Spinal cord (tissue), 10 donors: ENCODE results near the gene HS2ST1. TPM values are rescaled to one million over a fixed set of nuclear protein-coding genes. Genes with fewer than 3 reads are reported as not detected.

Experiments used
- DNase-seq, 6 donors: peaks; one replicate each; pipeline versions ENCODE4 v3.0.0 to v3.0.0-alpha.2; 2013 to 2015; ENCODE audit warnings: low spot score in 6 of 6, low read depth in 4 of 6
- H3K27ac ChIP-seq: one replicate; pipeline ENCODE4 v1.5.1; 2013; ENCODE audit warnings: low read depth, low read length, control low read depth
- H3K27me3 ChIP-seq: one replicate; pipeline ENCODE4 v1.6.1; 2013; ENCODE audit warnings: low read length; ENCODE audit not compliant: control insufficient read depth, insufficient read depth
- H3K36me3 ChIP-seq: one replicate; pipeline ENCODE4 v1.6.1; 2013; ENCODE audit warnings: low read length; ENCODE audit not compliant: control insufficient read depth, insufficient read depth
- H3K4me1 ChIP-seq: one replicate; pipeline ENCODE4 v1.6.1; 2013; ENCODE audit warnings: low read length; ENCODE audit not compliant: control insufficient read depth, insufficient read depth
- H3K4me3 ChIP-seq: one replicate; pipeline ENCODE4 v1.5.1; 2013; ENCODE audit warnings: low read depth, low read length, control low read depth
- H3K9me3 ChIP-seq: one replicate; pipeline ENCODE4 v1.6.1; 2013; ENCODE audit warnings: low read length; ENCODE audit not compliant: control insufficient read depth, insufficient read depth
- WGBS: methylation state at CpG from one replicate; pipeline ENCODE4 v1.1.5; 2013; ENCODE audit warnings: missing lambda C conversion rate; ENCODE audit not compliant: insufficient coverage; 5-methylcytosine and 5-hydroxymethylcytosine counted together
- polyA plus RNA-seq, 2 donors: library from polyadenylated mRNA; unstranded; fragments of 120-200 nt; gene quantifications; one replicate each; pipeline ENCODE4 v1.2.1, GENCODE V29; 2013; ENCODE audit not compliant: insufficient read length in 2 of 2
- total RNA-seq, 2 donors: library from RNA; depleted of rRNA in 1 of 2; stranded (reverse); fragments of 120-200 nt in 1 of 2; fragments of >200 nt in 1 of 2; gene quantifications; one replicate each; pipeline versions ENCODE4 v1.2.3 to v1.2.4, GENCODE V29; 2013 to 2014
- donor health status: healthy.

Gene HS2ST1
- total and polyA plus RNA-seq, 4 donors = 24.2 to 51.0 (median 37.3) TPM

DNA sequence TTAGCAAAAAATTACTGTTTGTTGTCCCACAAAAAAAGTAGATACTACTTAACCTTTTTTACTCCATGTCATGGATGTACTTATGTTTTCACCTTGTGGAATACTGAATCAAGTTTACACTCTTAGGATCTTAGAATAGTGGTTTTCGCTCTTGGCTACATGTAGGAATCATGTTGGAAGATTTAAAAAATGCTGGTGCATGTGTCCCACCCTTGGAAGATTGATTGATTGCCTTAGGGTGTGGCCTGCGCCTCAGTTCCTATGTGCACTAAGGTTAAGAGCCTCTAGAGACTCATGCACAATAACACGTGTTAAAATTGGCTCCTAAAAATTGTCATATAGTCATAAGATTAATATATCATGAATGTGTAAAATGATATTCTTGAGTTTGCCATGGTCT, 25.0 kb downstream of the HS2ST1 start:
- Histone ChIP-seq H3K27ac (no peak overlapping the region), H3K4me1 (no peaks in the 10 kb centered on the region), H3K36me3 (no peaks in the 10 kb centered on the region), H3K4me3 (no peak overlapping the region), H3K27me3 (no peaks in the 10 kb centered on the region), H3K9me3 (no peaks in the 10 kb centered on the region)
- DNase-seq = no peak
- 80% methylated on average over 1 of the region's 3 CpGs for WGBS

DNA sequence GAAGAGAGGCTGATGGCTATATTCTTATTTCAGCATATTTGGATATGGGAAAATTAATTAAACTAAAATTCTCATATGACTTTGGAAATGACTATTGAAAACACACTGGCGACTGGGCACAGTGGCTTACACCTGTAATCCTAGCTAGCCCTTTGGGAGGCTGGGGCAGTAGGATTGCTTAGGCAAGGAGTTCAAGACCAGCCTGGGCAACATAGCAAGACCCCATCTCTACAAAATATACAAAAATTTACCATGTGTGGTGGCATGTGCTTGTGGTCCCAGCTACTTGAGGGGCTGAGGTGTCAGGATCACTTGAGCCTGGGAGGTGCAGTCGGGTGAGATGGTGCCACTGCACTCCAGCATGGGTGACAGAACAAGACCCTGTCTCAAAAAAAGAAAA, 26.2 kb downstream of the HS2ST1 start:
- Histone ChIP-seq H3K27ac (no peak overlapping the region), H3K36me3 (no peaks in the 10 kb centered on the region), H3K9me3 (no peaks in the 10 kb centered on the region), H3K4me1 (no peaks in the 10 kb centered on the region), H3K4me3 (no peak overlapping the region), H3K27me3 (no peaks in the 10 kb centered on the region)
- WGBS = no CpG with 5 or more reads among the region's 2 CpGs
- no peak for DNase-seq

DNA sequence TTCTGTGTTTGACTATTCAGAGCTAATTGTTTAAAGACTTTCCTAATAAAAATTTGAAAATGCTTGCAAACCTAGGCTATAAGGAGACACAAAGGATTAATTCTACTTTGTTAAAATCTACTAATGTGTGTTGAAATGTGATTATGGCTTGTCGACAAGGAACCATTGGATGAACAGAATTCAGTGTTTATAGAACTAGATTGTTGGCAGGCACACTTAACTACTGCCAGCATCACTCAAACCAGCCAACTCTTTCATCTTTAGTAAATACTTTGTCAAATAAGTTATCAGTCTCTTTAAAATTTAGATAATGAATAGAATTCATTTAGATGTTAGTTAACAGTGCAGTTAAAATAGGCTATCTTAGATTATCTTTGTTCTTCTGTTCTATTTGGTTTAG, 27.6 kb downstream of the HS2ST1 start:
- DNase-seq = peak in 1 of 6 donors; percentile 38
- Histone ChIP-seq H3K4me1 (no peaks in the 10 kb centered on the region), H3K4me3 (no peak overlapping the region), H3K27me3 (no peaks in the 10 kb centered on the region), H3K27ac (no peak overlapping the region), H3K9me3 (no peaks in the 10 kb centered on the region), H3K36me3 (no peaks in the 10 kb centered on the region)
- WGBS = no CpG with 5 or more reads among the region's 1 CpG

DNA sequence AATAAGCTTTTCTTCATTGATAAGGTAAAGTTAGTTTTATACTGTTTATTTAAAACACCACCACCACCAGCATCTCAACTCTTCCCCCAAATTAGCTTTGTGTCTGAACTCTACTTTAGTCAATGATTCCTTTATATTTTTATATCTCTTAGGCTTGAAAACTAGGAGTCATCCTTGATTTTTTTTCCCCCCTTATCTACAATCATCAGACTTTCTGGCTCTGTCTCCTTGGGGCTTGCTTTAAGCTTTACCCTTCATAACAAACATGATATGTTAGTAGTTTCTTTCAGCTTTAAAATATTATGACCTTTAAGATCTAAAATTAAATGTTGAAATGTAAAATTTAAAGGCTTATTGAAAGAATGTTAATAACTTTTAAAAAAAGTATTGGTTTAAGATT, 28.3 kb downstream of the HS2ST1 start:
- Histone ChIP-seq H3K4me3 (no peak overlapping the region), H3K27ac (no peak overlapping the region), H3K4me1 (no peaks in the 10 kb centered on the region), H3K36me3 (no peaks in the 10 kb centered on the region), H3K9me3 (no peaks in the 10 kb centered on the region), H3K27me3 (no peaks in the 10 kb centered on the region)
- no peak for DNase-seq

DNA sequence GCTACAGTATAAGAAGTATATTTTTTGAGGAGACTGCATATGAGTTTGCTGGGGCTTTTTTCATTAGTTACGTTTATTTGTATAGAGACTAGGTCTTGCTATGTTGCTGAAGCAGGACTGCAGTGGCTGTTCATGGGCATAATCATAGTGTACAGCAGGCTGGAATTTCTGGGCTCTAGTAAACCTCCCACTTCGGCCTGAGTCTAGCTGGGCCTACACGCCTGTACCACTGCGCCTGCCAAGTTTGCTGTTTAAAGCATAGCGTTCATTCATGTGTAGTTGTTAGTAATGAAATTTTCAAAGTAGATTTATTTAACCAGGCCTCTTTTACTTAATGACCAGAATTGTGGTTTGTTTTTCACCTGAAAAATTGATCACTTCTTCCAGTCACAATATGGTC, 33.8 kb downstream of the HS2ST1 start:
- Histone ChIP-seq H3K4me1 (no peaks in the 10 kb centered on the region), H3K36me3 (no peaks in the 10 kb centered on the region), H3K4me3 (no peak overlapping the region), H3K9me3 (no peaks in the 10 kb centered on the region), H3K27me3 (no peaks in the 10 kb centered on the region), H3K27ac (no peak overlapping the region)
- 100% methylated on average over 1 of the region's 5 CpGs for WGBS
- peak in 1 of 6 donors; percentile 38 for DNase-seq

- WGBS = no CpG with 5 or more reads among the region's 5 CpGs
- peak in 2 of 6 donors; percentile 32 to 45 for DNase-seq
- H3K4me3 ChIP-seq = no peak overlapping the region
Measured at GRCh38 chr1:86950712-86951419, 36.4 kb downstream of the HS2ST1 start.

DNA sequence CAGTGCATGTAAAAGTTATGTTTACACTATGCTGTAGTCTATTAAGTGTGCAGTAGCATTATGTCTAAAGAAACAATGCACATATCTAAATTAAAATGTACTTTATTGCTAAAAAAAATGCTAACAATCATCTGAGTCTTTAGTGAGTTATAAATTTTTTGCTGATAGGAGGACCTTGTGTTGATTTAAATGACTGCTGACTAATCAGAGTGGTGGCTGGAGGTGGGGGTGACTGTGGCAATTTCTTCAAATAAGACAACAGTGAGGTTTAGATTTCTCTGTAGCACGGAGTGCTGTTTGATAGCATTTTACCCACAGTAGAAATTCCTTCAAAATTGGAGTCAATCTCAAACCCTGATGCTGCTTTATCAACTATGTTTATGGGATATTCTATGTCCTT, 37.0 kb downstream of the HS2ST1 start:
- no peaks in the 10 kb centered on the region for H3K27me3 ChIP-seq
- no peaks in the 10 kb centered on the region for H3K36me3 ChIP-seq
- H3K9me3 ChIP-seq = no peaks in the 10 kb centered on the region
- H3K27ac ChIP-seq = no peak overlapping the region
- WGBS = no CpG with 5 or more reads among the region's 1 CpG
- DNase-seq = no peak
- no peak overlapping the region for H3K4me3 ChIP-seq
- peaks cover 3% of the 10 kb centered on the region for H3K4me1 ChIP-seq

More at GRCh38 chr1:86950712-86951419, 36.4 kb downstream of the HS2ST1 start:
- Histone ChIP-seq H3K4me1 (peaks cover 3% of the 10 kb centered on the region), H3K27ac (no peak overlapping the region), H3K9me3 (no peaks in the 10 kb centered on the region), H3K36me3 (no peaks in the 10 kb centered on the region), H3K27me3 (no peaks in the 10 kb centered on the region)

DNA sequence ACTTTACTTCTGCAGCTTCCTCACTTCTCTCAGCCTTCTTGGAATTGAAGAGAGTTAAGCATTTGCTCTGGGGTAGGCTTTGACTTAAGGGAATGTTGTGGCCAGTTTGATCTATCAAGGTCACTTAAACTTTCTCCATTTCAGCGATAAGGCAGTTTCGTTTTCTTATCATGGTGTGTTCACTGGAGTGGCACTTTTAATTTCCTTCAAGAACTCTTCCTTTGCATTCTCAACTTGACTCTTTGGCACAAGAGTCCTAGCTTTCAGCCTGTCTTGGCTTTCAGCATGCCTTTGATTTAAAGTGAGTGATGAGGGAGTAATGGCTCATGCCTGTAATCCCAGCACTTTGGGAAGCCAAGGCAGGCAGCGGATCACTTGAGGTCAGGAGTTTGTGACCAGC, 38.7 kb downstream of the HS2ST1 start:
- DNase-seq = peak in 1 of 6 donors; percentile 8

DNA sequence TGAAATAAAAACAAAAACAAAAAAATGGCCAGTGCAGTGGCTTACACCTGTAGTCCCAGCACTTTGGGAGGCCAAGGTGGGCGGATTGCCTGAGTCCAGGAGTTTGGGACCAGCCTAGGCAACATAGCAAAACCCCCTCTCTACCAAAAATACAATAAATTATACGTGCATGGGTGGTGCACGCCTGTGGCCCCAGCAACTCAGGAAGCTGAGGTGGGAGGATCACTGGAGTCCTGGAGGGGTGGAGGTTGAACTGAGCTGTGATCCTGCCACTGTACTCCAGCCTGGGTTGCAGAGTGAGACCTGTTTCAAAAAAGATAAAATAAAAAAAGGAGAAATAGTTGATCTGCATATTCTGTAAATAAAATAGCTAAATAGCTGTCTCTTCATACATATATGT, 41.2 kb downstream of the HS2ST1 start:
- 93% methylated on average over 2 of the region's 3 CpGs for WGBS
- Histone ChIP-seq H3K36me3 (no peaks in the 10 kb centered on the region), H3K27me3 (no peaks in the 10 kb centered on the region), H3K4me3 (no peak overlapping the region), H3K9me3 (peaks cover 2% of the 10 kb centered on the region), H3K27ac (no peak overlapping the region), H3K4me1 (peaks cover 3% of the 10 kb centered on the region)
- no peak for DNase-seq

More for the DNA sequence above, 38.7 kb downstream of the HS2ST1 start:
- Histone ChIP-seq H3K27ac (no peak overlapping the region), H3K36me3 (no peaks in the 10 kb centered on the region), H3K9me3 (no peaks in the 10 kb centered on the region), H3K27me3 (no peaks in the 10 kb centered on the region), H3K4me1 (peaks cover 3% of the 10 kb centered on the region), H3K4me3 (no peak overlapping the region)
- no CpG with 5 or more reads among the region's 3 CpGs for WGBS

DNA sequence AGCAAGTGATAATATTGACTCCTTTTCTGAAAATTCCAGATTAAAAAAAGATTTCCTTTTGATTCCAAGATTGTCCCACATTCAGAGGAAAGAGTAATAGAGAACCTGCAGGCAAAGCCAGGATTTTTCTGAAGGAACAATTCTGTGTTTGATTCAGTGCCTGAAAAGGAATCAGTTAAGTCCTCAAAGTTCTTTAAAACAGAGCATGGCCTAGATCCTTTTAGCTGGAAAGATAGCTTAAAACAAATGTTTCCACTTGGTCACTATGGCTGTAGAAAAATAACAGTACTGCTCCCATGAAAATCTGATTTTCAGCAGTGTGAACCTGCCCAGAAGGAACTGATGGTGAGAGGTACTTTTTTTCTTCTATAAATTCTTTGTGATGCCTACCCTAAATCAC, 41.8 kb downstream of the HS2ST1 start:
- Histone ChIP-seq H3K4me3 (no peak overlapping the region), H3K4me1 (peaks cover 3% of the 10 kb centered on the region), H3K27me3 (no peaks in the 10 kb centered on the region), H3K27ac (peak overlapping the region; percentile 11), H3K9me3 (peaks cover 2% of the 10 kb centered on the region), H3K36me3 (no peaks in the 10 kb centered on the region)
- DNase-seq = peak in 1 of 6 donors; percentile 16
